GM12878 (cell line): ENCODE results near the gene LDB3. TPM values are rescaled to one million over a fixed set of nuclear protein-coding genes. Genes with fewer than 3 reads are reported as not detected.

Source experiments
- ATAC-seq: fragments of 200-7000 bp; cut with Tn5 transposase; 3 replicates; pipeline ENCODE4 v1.9.1; 2020; ENCODE audit warnings: mild to moderate bottlenecking, moderate library complexity
- BruUV-seq: library from RNA; stranded (reverse); fragments of 400-500 nt; replicated peaks from 2 replicates; lab custom pipeline; 2021; lab: Mats Ljungman, UMichigan
- CTCF ChIA-PET: fragments of 300-600 bp; sonication (Branson Sonifier 250); formaldehyde crosslinking; extraction: SDS; loops from one replicate; lab custom pipeline; 2021; ENCODE audit warnings: inconsistent platforms; lab: Yijun Ruan, JAX
- POLR2A ChIA-PET: fragments of 350-600 bp; formaldehyde crosslinking; extraction: SDS; loops from one replicate; lab custom pipeline; 2021; ENCODE audit warnings: inconsistent platforms; lab: Charles Lee
- RAD21 ChIA-PET: fragments of 300-600 bp; sonication (Branson Sonifier 250); formaldehyde crosslinking; loops from one replicate; lab custom pipeline; 2023; ENCODE audit warnings: antibody characterized with exemption; ENCODE audit not compliant: unreplicated experiment; lab: Charles Lee
- SMC1A ChIA-PET: fragments of 300-600 bp; sonication (Branson Sonifier 250); formaldehyde crosslinking; loops from one replicate; lab custom pipeline; 2023; ENCODE audit not compliant: unreplicated experiment, uncharacterized antibody; lab: Charles Lee
- DNase-seq: peaks from one replicate; pipeline ENCODE4 v3.0.0-alpha.2; 2011; ENCODE audit warnings: low read depth, low spot score
- FAIRE-seq: peaks from 3 replicates; lab custom pipeline; 2011; peaks lifted over from hg19 to GRCh38; lab: Jason Lieb, UNC
- H2AFZ ChIP-seq: 2 replicates; pipeline ENCODE4 v1.6.0; 2011; ENCODE audit warnings: low read depth, low read length, control low read depth; ENCODE audit not compliant: control insufficient read depth
- H3K27ac ChIP-seq: 2 replicates; pipeline ENCODE4 v1.5.1; 2011; ENCODE audit warnings: control low read depth; ENCODE audit not compliant: control insufficient read depth, insufficient read depth
- H3K27me3 ChIP-seq, 2 experiments: replicated peaks in 1 of 2; 2 replicates each; pipeline versions ENCODE4 v1.6.0 to v1.6.1; 2011; ENCODE audit warnings: low read length in 1 of 2; ENCODE audit not compliant: control insufficient read depth in 2 of 2, insufficient read depth in 2 of 2
- H3K36me3 ChIP-seq, 2 experiments: 2 replicates each; pipeline ENCODE4 v1.5.1; 2011; ENCODE audit warnings: low read length in 1 of 2; ENCODE audit not compliant: control insufficient read depth in 2 of 2, insufficient read depth in 2 of 2
- H3K4me1 ChIP-seq: 2 replicates; pipeline ENCODE4 v1.6.1; 2011; ENCODE audit warnings: mild to moderate bottlenecking, low read length, moderate library complexity, mixed read lengths; ENCODE audit not compliant: control insufficient read depth, insufficient read depth
- H3K4me2 ChIP-seq: 2 replicates; pipeline ENCODE4 v1.6.0; 2011; ENCODE audit warnings: control low read depth; ENCODE audit not compliant: control insufficient read depth, insufficient read depth
- H3K4me3 ChIP-seq: fragments of 200-600 bp; sonication (generic); 2 replicates; pipeline ENCODE4 v1.5.1; 2016
- H3K79me2 ChIP-seq: 2 replicates; pipeline ENCODE4 v1.6.0; 2011; ENCODE audit warnings: low read length; ENCODE audit not compliant: control insufficient read depth, insufficient read depth
- H3K9ac ChIP-seq: 2 replicates; pipeline ENCODE4 v1.8.0; 2011; ENCODE audit warnings: low read length, control low read depth, mixed read lengths; ENCODE audit not compliant: control insufficient read depth, insufficient read depth
- H3K9me3 ChIP-seq: replicated peaks from 3 replicates; pipeline ENCODE4 v1.5.1; 2011; ENCODE audit warnings: mild to moderate bottlenecking, low read length; ENCODE audit not compliant: control insufficient read depth, insufficient read depth
- H4K20me1 ChIP-seq: 2 replicates; pipeline ENCODE4 v1.6.0; 2011; ENCODE audit not compliant: control insufficient read depth, insufficient read depth
- JUND ChIP-seq: IDR thresholded peaks from 2 replicates; pipeline ENCODE4 v1.6.1; 2012; ENCODE audit warnings: low read depth, mild to moderate bottlenecking, low read length, improper control_type of control experiment, moderate library complexity
- NRF1 ChIP-seq: conservative IDR thresholded peaks from 2 replicates; pipeline ENCODE4 v1.6.1; 2011; ENCODE audit warnings: mild to moderate bottlenecking, low read depth, low read length, improper control_type of control experiment
- RFX5 ChIP-seq: IDR thresholded peaks from 2 replicates; pipeline ENCODE4 v1.6.1; 2011; ENCODE audit warnings: low read depth, low read length, improper control_type of control experiment
- SMARCA5 ChIP-seq: fragments of 450-650 bp; IDR thresholded peaks from 2 replicates; pipeline ENCODE4 v1.6.1; 2017; ENCODE audit warnings: mild to moderate bottlenecking
- WGBS: methylation state at CpG from one replicate; pipeline ENCODE4 v1.1.6; 2016; ENCODE audit warnings: low lambda C conversion rate; ENCODE audit not compliant: insufficient replicate concordance, insufficient coverage; ENCODE audit errors: missing lambda C conversion rate; 5-methylcytosine and 5-hydroxymethylcytosine counted together
- in situ Hi-C: fragments of 300-500 bp; cut with MboI; formaldehyde crosslinking; loops from 9 replicates; pipeline ENCODE4 v1.14.3; 2018; ENCODE audit warnings: mixed read lengths
- intact Hi-C: fragments of 100-400 bp; cut with micrococcal nuclease; formaldehyde crosslinking; loops from one replicate; pipeline ENCODE4 v1.14.2; 2022; ENCODE audit not compliant: unreplicated experiment
- polyA plus RNA-seq, 11 experiments: library from polyadenylated mRNA; depleted of rRNA in 4 of 11; unstranded in 6 of 11; stranded (reverse) in 5 of 11; fragments of >200 nt; fragmentation: Nextera tagmentation in 4 of 11; fragmentation: Illumina TruSeq in 1 of 11; extraction: Ambion mirVana in 4 of 11; extraction: Trizol in 1 of 11; gene quantifications; 1 replicate in 1 of 11; 2 replicates in 10 of 11; pipeline versions ENCODE4 v1.2.1 to v1.2.3, GENCODE V29; 2011 to 2016; ENCODE audit warnings: inconsistent platforms in 2 of 11, missing spikeins in 2 of 11, low read depth in 1 of 11
- total RNA-seq, 4 experiments: library from RNA; depleted of rRNA in 3 of 4; stranded (reverse); fragments of >200 nt in 3 of 4; fragmentation: Illumina TruSeq in 1 of 4; extraction: Trizol in 1 of 4; gene quantifications; 2 replicates each; pipeline versions ENCODE4 v1.2.1 to v1.2.3, GENCODE V29; 2013 to 2021
- TF ChIP-seq, protein P1 (sequence below): IDR thresholded peaks from 2 replicates; pipeline ENCODE4 v1.6.1; 2012; ENCODE audit warnings: low read depth, low read length, improper control_type of control experiment
- TF ChIP-seq, protein P2 (sequence below): IDR thresholded peaks from 2 replicates; pipeline ENCODE4 v1.6.1; 2012; ENCODE audit warnings: mild to moderate bottlenecking, low read depth, low read length

The LDB3 gene
- total and polyA plus RNA-seq, 10 of the 15 experiments (the other 5 are each of a cell fraction or from before 2014, with no cell fraction given) = 0.02 to 0.07 (median 0.04) TPM; not detected in 1

- H3K27ac ChIP-seq = no peak overlapping the region
- WGBS = 3% methylated on average over 3 of the region's 3 CpGs
- TF ChIP-seq JUND (no peak), RFX5 (no peak), SMARCA5 (no peak)
- TF ChIP-seq, protein P1, sequence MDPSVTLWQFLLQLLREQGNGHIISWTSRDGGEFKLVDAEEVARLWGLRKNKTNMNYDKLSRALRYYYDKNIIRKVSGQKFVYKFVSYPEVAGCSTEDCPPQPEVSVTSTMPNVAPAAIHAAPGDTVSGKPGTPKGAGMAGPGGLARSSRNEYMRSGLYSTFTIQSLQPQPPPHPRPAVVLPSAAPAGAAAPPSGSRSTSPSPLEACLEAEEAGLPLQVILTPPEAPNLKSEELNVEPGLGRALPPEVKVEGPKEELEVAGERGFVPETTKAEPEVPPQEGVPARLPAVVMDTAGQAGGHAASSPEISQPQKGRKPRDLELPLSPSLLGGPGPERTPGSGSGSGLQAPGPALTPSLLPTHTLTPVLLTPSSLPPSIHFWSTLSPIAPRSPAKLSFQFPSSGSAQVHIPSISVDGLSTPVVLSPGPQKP = no peak
- no peaks in the 10 kb centered on the region for H3K36me3 ChIP-seq
- ChIA-PET SMC1A (no interaction called here), RAD21 (no interaction called here), CTCF (no interaction called here), POLR2A (no interaction called here)
- no peaks in the 10 kb centered on the region; a peak in 1 of 4 replicates for H3K27me3 ChIP-seq
- no peaks in the 10 kb centered on the region for H3K9me3 ChIP-seq
- no peak overlapping the region for H3K4me2 ChIP-seq
- no peak overlapping the region for H2AFZ ChIP-seq
- no peak for DNase-seq
- intact Hi-C loops = no loop called here
- no peaks in the 10 kb centered on the region; the same call in 1 of the 2 replicates for H4K20me1 ChIP-seq
- no peaks in the 10 kb centered on the region for H3K4me1 ChIP-seq
- ATAC-seq = no peak
- no TSS peak for BruUV-seq
- in situ Hi-C loops = no loop called here
- no peak overlapping the region for H3K9ac ChIP-seq
- H3K79me2 ChIP-seq = no peaks in the 10 kb centered on the region
- no peak for FAIRE-seq
- H3K4me3 ChIP-seq = no peak overlapping the region
Observed at GRCh38 chr10:86658751-86659150, 9.6 kb upstream of the LDB3 start.

- RAD21 ChIA-PET = no interaction called here
- CTCF ChIA-PET = no interaction called here
- 35% methylated on average over 19 of the region's 19 CpGs for WGBS
- no peaks in the 10 kb centered on the region for H3K36me3 ChIP-seq
- SMC1A ChIA-PET = no interaction called here
- no peak overlapping the region for H3K27ac ChIP-seq
- intact Hi-C loops = no loop called here
- H3K9me3 ChIP-seq = no peaks in the 10 kb centered on the region; the same call in 2 of the 3 replicates
- ATAC-seq = no peak
- H3K9ac ChIP-seq = no peak overlapping the region
- no peaks in the 10 kb centered on the region for H3K79me2 ChIP-seq
- BruUV-seq = no TSS peak
- TF ChIP-seq, protein P2, sequence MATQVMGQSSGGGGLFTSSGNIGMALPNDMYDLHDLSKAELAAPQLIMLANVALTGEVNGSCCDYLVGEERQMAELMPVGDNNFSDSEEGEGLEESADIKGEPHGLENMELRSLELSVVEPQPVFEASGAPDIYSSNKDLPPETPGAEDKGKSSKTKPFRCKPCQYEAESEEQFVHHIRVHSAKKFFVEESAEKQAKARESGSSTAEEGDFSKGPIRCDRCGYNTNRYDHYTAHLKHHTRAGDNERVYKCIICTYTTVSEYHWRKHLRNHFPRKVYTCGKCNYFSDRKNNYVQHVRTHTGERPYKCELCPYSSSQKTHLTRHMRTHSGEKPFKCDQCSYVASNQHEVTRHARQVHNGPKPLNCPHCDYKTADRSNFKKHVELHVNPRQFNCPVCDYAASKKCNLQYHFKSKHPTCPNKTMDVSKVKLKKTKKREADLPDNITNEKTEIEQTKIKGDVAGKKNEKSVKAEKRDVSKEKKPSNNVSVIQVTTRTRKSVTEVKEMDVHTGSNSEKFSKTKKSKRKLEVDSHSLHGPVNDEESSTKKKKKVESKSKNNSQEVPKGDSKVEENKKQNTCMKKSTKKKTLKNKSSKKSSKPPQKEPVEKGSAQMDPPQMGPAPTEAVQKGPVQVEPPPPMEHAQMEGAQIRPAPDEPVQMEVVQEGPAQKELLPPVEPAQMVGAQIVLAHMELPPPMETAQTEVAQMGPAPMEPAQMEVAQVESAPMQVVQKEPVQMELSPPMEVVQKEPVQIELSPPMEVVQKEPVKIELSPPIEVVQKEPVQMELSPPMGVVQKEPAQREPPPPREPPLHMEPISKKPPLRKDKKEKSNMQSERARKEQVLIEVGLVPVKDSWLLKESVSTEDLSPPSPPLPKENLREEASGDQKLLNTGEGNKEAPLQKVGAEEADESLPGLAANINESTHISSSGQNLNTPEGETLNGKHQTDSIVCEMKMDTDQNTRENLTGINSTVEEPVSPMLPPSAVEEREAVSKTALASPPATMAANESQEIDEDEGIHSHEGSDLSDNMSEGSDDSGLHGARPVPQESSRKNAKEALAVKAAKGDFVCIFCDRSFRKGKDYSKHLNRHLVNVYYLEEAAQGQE = no peak
- no peak for TF ChIP-seq NRF1
- TF ChIP-seq, all 136 proteins: peak for 0
- no peak overlapping the region for H3K4me2 ChIP-seq
- H3K4me3 ChIP-seq = no peak overlapping the region
- in situ Hi-C loops = no loop called here
- FAIRE-seq (no peak), DNase-seq (no peak)
- no peaks in the 10 kb centered on the region; a peak in 1 of 4 replicates for H3K27me3 ChIP-seq
- POLR2A ChIA-PET = no interaction called here
- no peak overlapping the region for H2AFZ ChIP-seq
- H3K4me1 ChIP-seq = no peaks in the 10 kb centered on the region
- H4K20me1 ChIP-seq = no peaks in the 10 kb centered on the region; the same call in 1 of the 2 replicates
Observed at GRCh38 chr10:86659161-86659691, 9.1 kb upstream of the LDB3 start.
